NT2/D1 (cell line): ENCODE data around the gene PNLDC1.

Source experiments
- SUZ12 ChIP-seq: IDR thresholded peaks from 2 replicates; pipeline ENCODE4 v1.6.1; 2011; ENCODE audit not compliant: insufficient read length, insufficient read depth; ENCODE audit errors: extremely low read depth
- YY1 ChIP-seq: IDR thresholded peaks from 2 replicates; pipeline ENCODE4 v1.6.1; 2011; ENCODE audit not compliant: insufficient read length, insufficient read depth
- ZNF274 ChIP-seq: IDR thresholded peaks from 2 replicates; pipeline ENCODE4 v1.6.1; 2011; ENCODE audit warnings: mild to moderate bottlenecking, low read depth, low read length

DNA sequence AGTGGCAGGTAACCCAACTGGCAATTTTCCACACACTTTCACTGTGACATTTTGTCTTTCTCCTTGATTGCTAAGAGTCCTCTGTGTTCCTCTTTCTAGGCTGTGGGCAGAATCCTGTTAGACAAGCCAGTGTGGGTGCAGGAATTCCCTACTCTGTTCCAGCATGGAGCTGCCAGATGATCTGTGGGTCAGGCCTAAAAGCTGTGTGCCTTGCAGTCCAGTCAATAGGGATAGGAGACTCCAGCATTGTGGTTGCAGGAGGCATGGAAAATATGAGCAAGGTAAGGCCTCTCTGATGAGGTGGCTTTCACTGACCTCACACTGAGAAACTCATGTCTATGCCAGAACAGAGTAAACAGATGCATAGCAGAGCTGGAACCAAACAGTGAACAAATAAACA, 33.2 kb upstream of the PNLDC1 start:
- TF ChIP-seq ZNF274 (no peak), SUZ12 (no peak), YY1 (no peak)
